Inflammatory macrophage treated with lipopolysaccharide for 4 hours (primary cell): Measurements from ENCODE around the gene CDON.

ENCODE experiments used
- DNase-seq: peaks from one replicate; pipeline ENCODE4 v3.0.0-alpha.2; 2020

Gene CDON

DNA sequence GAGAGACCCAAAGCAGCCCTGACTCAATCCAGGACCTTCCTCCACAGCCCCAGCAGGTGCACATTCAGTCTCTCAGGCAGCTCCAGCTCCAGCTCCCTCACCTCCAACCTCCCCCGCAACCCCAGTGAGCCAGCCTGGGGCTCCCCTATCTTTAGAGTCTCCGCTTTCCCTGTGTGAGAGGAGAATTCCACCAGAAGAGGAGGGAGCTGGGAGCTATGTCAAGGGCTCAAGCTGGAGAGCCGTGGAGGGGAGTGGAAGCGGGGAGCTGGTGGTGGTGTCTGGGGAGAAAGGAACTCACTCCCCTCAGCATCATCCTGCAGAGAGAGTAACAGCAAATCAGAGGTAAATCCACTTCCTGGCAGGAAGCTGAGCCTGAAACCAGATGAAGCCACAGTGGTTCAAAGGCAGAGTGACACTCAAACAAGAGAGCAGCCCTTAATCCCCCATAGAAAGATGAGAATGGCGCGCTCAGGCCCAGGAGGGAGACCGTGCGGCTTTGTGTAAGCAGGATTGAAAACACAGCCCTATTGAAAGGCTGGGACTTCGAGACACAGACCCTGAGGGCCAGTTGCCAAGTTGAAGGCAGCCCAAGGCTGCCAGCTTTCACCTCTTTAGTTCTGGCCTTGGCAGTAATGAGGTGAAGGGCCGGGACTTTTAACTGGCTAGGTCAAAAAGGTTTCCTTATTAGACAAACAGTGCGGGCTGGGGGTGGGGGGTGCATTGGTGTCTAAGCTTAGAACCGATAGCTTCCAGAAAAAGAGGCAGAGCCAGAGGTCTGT is 21.4 kb upstream of the CDON start:
- DNase-seq, result no peak

DNA sequence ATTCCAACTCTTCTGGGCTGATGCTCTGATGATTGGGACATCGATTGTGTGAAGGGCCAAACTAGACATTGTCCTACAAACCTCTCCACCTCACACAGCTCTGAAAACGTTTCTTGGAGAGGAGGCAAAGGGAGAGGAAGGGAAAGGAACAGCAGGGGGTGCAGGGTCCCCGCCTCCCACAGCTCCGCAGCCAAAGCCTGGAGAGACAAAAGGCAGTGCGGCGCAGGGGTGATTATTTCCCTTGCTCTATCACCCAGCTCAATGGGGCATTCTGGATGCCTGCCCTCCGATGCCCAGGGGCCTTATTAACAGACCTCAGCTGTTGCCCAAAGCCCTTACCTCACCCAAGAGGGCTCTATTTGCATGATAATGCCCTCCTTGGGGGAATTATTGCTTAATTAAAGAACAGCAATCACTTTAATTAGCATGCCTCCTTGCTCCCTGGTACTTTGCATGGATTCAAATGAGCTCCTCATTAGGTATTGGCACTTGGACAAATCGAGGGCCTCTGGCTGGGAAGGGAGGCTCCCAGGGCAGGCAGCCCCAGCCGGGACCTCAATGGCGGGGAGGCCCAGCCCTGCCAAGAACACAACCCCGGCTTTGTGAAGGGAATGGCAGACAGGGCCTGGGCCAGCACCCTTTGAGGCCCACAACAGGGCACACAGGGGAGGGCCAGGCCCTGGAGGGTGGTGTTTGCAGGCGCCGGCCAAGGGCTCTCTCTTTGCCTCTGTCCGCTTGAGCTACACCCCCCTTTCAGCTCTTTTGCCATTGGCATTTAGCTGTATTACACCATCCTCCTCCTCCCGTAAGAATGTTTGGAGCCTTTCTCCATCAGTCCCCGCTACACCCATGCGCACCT is 19.8 kb upstream of the CDON start:
- DNase-seq, result no peak

DNA sequence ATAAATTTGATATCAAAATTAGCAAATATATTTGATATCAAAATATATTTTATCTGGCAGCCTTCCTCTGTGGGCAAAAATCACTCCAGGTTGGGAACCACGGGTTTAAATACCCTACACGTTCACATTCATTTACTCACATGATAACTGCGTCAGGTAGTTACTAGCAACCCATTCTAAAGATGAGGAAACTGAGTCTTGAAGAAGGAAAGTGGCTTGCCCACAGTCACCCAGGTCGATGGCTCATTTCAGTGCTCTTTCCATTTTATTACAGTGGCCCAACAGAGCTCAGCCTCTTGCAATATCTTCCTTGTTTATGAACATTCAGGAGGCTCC is 19.2 kb upstream of the CDON start:
- no peak for DNase-seq

DNA sequence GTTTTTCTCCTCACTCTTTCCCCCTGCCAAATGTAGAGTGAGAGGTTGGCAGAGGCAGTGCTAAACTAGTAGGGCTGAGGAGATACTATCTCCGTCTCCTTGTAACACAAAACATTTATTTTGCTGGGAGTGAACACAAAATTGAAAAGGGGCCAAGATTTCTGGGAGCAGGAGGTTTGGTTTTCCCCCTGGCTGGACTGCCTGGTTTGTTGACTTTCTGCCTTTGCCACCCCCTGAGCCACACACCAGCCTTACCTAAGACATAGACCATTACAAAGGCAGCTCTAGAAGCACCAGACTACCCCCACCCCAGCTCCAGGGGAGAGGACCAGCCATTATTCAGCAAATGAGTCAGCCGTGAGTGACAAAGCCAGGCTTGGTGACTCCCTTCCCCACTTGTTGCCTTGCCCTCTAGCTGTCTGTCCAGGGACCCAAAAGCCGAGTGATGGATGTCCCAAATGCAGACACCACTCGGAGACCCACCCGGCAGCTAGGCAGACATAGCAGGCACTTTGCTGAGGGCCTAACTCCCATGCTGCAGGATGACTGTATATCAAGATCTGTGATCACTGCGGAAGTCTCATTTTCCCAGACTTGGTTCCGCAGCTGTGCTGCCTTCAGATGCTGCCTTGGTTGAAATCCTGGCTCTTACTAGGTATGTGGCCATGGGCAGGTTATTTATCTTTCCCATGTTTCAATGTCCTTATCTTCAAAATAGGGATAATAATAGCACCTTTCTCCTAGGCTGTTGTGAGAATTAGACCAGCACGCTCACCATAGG is 17.7 kb upstream of the CDON start:
- DNase-seq, result no peak

DNA sequence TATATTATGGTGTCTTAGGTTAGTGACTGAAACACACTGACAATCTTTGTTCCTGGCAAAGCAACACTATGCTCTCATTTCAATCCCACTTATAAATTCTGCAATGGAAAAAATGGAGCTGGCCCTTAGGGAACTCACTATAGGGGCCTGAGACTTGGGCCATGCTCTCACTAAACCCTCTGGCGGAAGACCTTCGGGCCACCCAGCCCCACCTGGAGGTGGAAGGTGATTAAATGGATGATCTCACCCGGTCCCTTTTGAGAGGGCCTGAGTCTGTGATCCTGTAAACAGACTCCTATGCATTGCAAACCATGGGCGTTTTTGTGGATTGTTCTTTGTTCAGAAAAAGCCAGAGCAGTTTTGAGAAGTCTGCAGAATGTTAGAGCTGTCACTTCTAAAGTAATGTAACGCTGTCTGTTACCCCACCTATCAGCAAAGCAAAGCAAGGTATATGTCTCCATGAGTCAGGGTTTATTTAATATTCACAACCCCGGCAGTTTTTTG is 17.0 kb upstream of the CDON start:
- no peak for DNase-seq

DNA sequence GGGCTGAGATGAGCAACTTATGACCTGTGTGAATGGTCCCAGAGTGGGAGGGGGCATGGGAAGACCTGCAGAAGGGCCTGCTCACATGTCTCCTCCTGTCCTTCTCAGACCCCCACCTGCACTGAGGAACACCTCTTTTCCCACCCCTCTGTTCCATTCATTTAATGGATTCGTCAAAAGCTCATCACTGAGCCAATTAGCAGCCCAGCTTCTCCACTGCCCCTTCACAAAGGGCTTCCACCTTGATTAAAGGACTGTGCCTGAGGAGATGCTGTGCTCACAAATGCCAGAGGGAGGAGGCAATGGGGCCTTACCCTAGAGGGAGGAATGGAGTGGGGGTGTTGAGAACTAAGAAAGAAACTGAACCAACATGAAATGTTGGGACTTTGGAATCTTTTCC is 14.0 kb upstream of the CDON start:
- DNase-seq, result no peak

DNA sequence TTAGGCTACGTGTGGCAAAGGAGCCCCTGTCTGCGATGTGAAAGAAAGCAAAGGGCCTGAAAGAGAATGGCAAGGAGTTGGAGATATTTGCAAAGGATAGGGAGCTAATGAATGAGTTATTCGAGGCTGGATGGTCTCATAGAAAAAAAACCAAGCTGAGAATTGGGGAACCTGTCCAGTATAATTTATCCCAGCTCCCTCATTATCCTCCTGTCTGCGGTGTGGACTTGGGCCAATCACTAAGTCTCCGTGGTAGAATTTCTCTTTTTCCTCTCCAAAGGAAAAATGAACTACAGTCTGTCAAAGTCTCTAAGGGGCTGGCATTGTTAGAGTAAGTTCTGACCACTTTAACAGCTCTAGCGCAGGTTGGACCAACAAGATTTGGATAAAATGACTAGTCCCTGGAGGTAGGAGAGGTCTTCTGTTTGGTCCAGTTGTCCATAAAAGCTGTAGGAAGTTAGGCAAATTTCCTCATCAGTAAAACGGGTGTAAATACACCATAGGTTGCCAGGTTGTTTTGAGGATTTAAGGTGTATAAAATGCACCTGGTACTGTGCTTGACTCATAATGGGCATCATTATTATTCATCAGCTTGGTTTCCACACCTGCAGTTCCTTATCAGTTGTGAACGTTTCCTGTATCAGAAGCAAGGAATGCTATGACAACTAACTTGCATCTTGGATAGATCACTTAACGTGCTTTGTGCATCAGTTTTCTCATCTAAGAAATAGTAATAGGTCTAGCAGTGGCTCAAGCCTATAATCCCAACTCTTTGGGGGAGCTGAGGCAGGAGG is 10.3 kb upstream of the CDON start:
- DNase-seq, result no peak

DNA sequence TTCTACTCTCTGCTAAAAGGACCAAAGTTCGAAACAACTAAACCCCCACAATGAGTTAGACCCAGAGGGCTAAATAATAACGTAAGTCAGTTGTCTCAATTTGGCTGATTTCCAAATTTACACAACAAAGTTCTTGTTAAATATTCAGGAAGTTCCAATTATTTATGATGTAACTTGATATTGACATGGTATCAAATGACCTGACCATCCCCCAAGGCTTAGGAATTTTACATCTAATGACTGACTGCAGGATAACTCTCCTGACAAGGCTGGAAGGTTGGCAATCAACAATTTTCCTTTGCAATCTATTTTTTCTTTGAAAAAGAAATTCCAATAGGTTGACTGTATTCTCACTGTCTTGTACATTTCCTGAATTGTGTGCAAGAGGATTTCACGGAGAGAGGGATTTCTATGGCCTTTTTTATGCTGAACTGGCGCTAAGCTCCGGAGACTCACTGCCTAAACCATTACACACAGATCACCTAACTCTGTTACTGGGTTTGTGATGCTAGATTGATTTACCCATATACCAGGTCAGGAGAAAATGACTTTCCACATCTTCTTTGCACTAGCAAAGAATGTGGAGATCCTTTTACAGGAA is 9.6 kb upstream of the CDON start:
- DNase-seq, result no peak

DNA sequence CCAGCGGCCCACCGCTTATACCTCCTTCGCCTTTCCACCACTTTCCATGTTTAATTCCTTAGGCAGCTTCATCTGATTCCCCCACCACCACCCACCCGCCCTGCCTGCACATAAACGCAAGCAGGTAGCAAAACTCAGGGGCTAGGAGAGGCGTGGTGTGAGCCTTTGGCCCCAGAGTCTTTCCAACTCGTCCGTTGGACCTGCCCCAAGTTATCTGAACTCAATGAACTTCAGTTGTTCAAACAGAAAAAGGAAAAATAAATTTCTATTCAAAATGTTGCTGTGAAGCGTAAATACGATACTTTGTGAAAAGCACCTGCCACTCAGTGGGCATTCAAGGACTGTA is 814 bp upstream of the CDON start:
- DNase-seq, result no peak

DNA sequence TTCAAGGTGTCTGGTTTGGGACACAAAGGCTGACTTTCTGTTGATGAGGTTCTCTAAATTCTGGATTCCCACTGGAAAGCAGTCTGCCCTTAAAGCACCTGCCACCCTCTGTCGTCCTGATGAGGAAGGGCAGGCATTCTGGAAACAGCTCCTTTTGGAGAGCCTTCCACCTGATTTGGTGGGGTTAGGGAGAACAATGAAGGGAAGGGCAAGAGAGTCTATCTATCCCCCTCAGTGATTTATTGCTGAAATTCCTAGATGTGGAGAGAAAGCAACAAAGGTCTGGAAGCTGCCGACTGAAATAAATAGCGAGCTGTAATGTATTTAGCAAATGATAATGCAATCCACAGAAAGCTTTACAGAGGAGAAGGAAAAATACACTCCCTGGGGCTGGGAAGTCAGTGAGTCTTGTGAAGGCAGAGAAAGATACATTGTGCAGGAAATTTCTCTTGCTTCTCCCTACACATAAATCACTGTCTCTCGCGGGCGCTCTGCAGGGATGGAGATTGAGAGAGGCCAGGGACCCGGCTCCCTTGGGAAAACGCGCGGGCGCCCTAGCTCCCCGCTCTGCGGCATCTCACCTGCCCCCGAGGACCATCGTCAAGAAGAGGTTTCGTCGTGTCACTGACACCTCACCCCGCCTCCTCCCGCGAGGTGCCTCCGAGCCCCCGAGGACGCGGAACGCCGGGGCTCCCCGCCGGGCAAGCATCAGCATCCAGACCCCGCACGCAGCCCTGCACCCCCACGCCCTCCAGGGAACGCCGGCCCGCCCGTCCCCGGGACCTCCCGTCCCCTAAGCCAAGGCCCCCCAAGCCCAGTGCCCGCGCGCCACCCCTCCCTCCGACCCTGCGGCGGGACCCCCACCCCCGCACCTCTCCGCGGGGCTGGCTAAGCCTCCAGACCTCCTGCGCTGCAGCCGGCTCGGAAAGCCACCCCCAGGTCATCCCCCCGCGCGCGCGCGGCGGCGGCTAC is 673 bp downstream of the CDON start:
- no peak for DNase-seq

DNA sequence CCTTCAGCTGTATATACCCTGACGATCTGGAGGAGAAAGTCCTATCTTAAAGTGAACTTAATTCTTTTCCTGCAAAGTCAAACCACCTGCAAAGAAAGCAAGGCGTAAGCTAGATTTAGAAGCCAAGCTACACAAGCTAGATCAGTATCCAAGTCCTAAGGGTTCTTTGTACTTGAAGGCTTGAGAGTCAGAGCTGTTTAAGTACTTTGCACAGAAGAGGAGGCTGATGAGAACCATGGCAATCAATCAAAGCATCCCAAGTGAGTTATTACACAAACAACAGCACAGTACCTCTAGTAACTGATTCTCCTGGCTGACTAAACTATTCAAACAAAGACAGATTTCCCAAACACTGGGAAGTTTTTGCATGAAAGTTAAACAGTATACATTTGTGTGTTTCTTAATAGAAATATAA is 1.9 kb downstream of the CDON start:
- DNase-seq, result no peak

DNA sequence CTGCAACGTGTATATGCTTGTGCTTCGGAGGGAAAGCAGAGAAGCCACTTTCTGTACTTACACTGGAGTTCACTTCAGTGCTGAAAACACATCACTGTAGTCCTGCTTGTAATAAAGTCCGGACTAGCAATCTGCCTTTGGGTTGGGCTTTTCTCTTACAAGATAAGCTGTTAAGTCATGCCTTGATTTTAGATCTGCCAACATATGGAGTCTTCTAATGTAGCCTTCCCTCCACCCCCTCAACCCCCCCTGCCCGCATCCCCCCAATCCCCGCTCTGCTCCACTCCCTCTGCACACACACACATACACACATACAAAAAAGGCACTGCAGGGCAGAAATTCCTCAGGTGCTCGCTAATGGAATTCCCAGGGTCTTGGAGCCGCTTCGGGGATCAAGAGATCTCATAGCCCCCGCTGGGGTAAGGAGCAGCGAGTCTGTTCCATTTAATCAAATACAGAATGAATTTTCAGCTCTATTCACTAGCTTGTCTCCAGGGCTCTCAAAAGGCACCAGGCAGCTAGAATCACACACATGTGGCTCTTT is 3.4 kb downstream of the CDON start:
- no peak for DNase-seq

DNA sequence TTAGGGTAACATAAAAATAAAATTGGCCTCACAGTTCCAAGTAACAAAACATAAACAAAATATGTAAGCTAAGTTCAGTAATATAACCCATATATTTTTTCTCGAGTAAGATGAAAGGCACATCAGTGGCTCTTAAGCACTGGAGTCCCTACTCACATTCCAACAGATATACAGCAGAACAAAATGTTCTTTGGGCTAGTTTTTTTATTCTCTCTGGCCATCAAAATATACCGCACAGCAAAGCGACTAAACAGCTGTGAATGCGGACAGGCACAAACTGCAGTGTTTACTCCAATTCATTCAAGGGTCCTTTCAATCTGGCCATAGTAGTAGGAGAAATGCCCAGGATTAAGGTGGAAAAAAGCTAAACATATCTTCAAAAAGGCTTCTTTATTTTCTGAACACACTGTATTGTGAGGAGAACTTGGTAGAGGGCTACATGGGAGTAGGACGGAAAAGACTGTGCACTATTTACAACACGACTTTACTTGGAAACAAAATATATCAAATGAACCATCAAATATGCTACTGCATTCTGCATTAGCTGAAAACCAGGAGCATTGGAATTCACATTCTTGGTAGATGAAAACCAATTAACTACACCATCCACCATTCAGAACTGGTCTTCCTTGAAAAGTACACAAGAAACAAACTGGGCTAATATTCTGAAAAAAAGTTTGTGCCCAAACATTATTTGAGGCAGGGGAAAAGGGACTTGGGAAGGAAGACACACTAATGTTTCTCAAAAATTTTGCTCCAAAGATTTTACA is 4.4 kb downstream of the CDON start:
- no peak for DNase-seq

DNA sequence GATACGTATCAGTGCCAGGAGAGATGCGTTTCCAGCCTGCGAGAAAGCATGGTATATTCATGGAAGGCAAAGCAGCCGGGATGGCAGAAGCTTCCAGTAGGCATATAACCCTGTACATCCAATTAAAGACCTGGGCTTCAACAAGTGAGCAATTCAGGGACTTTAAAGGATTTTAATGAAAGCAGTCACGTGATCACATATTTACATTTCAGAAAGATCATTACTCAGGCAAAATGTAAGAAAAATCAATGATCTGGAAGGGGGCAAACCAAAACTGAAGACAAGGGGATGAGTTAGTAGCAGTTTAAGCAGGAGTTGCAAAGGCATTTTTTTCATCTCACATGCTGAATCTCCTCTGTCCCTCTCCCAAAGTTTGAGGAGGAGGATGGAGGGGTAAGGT is 7.8 kb downstream of the CDON start:
- DNase-seq, result no peak

DNA sequence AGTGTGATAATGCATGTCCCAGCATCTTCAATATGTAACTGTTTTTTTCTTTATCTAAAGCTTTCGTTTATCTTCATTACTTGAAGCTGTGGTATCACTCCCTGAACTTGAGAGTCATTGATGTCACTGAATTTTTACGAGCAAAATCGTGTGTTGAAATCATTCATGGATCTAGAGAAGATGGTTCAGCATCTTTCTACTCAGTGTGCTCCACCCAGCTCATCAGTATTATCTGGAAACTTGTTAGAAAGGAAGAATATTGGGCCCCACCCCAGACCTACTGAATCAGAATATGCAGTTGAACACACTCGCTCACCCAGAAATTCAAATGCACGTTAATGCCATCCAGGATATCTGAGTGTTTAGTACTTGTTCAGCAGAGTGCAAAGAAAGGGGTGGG is 8.3 kb downstream of the CDON start:
- DNase-seq, result no peak

DNA sequence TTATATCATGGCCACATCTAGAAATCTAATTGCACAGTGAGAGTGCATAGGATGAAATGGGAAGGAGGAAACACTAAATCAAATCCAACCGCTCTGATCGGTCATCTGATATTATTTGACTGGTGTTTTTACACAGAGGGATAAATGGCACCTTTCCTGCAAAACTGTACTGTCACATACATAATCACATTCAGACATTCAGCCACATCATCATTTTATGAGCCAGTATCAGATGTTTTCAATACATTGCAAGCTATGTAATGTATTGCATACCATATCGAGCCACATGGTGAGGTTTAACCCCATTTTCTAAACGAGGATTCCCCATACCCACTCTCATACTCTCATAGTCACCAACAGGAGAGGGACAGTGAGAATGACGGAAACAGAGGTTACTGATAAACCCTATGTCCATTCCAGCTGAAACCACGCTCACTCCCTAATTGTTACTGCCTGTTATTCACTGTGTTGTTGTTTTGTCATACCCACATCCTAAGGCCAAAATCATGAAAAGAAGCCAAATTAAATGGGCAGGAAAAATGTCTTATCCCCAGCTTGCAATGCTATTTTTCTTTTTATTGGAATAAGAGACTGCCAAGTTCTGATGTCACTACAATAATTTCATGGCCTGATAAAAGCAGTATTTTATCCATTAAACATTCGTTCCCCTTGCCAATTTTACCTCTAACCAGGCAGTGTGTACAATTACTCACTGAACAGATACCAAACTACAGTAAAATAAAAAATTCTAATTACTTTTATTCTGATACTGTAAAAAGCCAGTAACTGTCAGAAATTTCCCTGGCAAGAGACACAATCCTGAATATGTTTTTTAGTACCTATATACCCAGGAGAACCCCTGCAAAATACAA is 9.0 kb downstream of the CDON start:
- no peak for DNase-seq

DNA sequence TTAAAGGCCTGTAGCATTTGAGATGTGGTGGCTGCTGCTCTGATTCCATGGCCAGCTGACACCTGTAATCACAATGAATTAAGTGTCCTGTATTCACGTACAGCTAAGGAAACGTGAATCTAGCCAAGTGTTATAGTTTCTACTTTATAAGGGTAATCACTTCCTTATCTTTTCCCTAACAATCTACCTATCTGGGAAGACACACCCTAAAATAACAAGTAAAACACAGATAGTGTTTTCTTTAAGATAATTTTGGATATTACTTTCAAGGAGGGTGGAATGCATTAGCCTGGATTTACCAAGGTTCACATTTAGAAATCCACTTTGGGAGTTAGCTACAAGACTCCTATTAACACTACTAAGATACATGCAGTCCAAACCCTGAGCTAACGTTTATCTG is 11.5 kb downstream of the CDON start:
- no peak for DNase-seq

DNA sequence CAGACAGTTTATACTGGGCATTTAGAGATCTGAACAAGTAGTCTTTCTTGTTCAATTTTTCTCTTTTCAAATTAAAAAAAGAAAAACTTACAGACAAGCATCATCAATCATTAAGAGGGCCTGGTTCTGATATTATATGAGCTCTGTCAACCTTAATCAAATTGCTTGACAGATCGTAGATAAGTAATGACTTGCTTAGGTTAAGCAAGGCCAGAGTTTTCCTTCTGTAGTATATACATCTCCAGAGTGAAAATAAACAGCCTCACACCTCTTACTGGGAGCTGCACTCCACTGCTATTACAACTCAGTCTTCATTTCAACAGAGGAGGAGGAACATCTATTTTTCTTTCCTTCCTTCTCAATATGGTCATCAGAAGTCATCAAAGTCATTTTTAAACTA is 13.5 kb downstream of the CDON start:
- DNase-seq, result no peak

DNA sequence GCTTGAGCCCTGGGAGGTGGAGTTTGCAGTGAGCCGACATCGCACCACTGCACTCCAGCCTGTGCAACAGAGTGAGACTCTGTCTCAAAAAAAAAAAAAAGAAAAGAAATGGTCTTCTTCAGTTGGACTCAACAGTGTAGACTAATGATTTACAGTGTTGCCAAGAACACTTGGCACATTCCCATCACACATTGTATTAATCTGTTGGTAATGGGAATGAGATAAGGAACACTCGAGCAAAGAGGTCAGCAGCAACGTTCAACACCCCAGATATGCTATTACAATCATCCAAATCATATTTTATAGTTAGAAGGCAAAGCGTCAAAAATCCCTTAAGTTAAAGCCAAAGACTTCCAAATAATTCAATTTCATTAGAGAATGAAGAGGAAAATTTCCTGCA is 14.5 kb downstream of the CDON start:
- no peak for DNase-seq
